HEK293 (cell line): Measurements from ENCODE around the gene HNRNPCL4.
"Not testable (repeated sequence)": the region's sequence is repeated elsewhere in the genome, so short reads cannot be mapped to it uniquely, and the experiment has no call there.

Experiments
- ZFP37 ChIP-seq: fragments of 450-650 bp; formaldehyde crosslinking; IDR thresholded peaks from 2 replicates; pipeline ENCODE4 v1.5.1; 2016; ENCODE audit warnings: missing biosample characterization, missing genetic modification characterization
- ZIC2 ChIP-seq: fragments of 450-650 bp; formaldehyde crosslinking; IDR thresholded peaks from 2 replicates; pipeline ENCODE4 v1.5.1; 2016; ENCODE audit warnings: missing biosample characterization, missing genetic modification characterization
- ZNF544 ChIP-seq: fragments of 450-650 bp; formaldehyde crosslinking; IDR thresholded peaks from 2 replicates; pipeline ENCODE4 v1.5.0; 2017; ENCODE audit warnings: missing biosample characterization, missing genetic modification characterization
- TF ChIP-seq, protein P1 (sequence below): fragments of 450-650 bp; formaldehyde crosslinking; IDR thresholded peaks from 2 replicates; pipeline ENCODE4 v1.5.1; 2016; ENCODE audit warnings: missing biosample characterization, missing genetic modification characterization
- TF ChIP-seq, protein P2 (sequence below): fragments of 450-650 bp; formaldehyde crosslinking; IDR thresholded peaks from 2 replicates; pipeline ENCODE4 v1.5.1; 2016; ENCODE audit warnings: missing biosample characterization, missing genetic modification characterization

DNA sequence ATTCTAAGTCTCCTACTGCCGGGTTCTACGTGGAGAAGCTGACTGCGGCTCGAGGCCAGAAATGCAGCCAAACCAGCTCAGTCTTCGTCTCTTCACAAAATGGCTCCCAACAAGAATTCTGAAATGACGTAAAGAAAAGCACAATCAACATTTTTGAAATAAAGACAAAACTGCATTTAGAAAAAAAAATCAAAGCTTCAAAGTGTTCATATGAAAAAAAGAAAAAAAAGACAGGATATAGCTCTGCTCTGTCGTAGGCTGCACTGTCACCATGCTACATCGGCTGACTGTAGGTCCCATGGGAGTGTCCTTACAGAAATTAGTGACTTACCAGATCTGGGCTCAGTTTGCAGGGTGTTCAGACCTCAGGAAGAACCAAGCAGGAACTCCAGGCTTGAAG lies at the start of gene HNRNPCL4:
- TF ChIP-seq, protein P1, sequence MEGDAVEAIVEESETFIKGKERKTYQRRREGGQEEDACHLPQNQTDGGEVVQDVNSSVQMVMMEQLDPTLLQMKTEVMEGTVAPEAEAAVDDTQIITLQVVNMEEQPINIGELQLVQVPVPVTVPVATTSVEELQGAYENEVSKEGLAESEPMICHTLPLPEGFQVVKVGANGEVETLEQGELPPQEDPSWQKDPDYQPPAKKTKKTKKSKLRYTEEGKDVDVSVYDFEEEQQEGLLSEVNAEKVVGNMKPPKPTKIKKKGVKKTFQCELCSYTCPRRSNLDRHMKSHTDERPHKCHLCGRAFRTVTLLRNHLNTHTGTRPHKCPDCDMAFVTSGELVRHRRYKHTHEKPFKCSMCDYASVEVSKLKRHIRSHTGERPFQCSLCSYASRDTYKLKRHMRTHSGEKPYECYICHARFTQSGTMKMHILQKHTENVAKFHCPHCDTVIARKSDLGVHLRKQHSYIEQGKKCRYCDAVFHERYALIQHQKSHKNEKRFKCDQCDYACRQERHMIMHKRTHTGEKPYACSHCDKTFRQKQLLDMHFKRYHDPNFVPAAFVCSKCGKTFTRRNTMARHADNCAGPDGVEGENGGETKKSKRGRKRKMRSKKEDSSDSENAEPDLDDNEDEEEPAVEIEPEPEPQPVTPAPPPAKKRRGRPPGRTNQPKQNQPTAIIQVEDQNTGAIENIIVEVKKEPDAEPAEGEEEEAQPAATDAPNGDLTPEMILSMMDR (tag by site-specific recombination): not testable (repeated sequence)
- TF ChIP-seq, protein P2, sequence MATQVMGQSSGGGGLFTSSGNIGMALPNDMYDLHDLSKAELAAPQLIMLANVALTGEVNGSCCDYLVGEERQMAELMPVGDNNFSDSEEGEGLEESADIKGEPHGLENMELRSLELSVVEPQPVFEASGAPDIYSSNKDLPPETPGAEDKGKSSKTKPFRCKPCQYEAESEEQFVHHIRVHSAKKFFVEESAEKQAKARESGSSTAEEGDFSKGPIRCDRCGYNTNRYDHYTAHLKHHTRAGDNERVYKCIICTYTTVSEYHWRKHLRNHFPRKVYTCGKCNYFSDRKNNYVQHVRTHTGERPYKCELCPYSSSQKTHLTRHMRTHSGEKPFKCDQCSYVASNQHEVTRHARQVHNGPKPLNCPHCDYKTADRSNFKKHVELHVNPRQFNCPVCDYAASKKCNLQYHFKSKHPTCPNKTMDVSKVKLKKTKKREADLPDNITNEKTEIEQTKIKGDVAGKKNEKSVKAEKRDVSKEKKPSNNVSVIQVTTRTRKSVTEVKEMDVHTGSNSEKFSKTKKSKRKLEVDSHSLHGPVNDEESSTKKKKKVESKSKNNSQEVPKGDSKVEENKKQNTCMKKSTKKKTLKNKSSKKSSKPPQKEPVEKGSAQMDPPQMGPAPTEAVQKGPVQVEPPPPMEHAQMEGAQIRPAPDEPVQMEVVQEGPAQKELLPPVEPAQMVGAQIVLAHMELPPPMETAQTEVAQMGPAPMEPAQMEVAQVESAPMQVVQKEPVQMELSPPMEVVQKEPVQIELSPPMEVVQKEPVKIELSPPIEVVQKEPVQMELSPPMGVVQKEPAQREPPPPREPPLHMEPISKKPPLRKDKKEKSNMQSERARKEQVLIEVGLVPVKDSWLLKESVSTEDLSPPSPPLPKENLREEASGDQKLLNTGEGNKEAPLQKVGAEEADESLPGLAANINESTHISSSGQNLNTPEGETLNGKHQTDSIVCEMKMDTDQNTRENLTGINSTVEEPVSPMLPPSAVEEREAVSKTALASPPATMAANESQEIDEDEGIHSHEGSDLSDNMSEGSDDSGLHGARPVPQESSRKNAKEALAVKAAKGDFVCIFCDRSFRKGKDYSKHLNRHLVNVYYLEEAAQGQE (tag by site-specific recombination): not testable (repeated sequence)
- not testable (repeated sequence) for TF ChIP-seq ZNF544 (tag by site-specific recombination); ZFP37; ZIC2 (tag by site-specific recombination)
